Choroid plexus epithelial cell (primary cell): Measurements from ENCODE around the gene ANKRD1.

Experiments used
- DNase-seq: peaks from one replicate; pipeline ENCODE4 v3.0.0-alpha.2; 2010; ENCODE audit warnings: low read depth
- H3K4me3 ChIP-seq: 2 replicates; pipeline ENCODE4 v1.5.1; 2011; ENCODE audit warnings: low read depth, mild to moderate bottlenecking, control low read depth, low read length, moderate library complexity
- TF ChIP-seq, protein P1 (sequence below): conservative IDR thresholded peaks from 2 replicates; pipeline ENCODE4 v1.5.1; 2011; ENCODE audit warnings: low read depth, mild to moderate bottlenecking, control low read depth, inconsistent platforms, low read length, moderate library complexity

ANKRD1 gene

GRCh38 chr10:90872648-90873020, 48.3 kb downstream of the ANKRD1 start:
- no peak for DNase-seq
- H3K4me3 ChIP-seq = peak overlapping the region; percentile 98
- TF ChIP-seq, protein P1, sequence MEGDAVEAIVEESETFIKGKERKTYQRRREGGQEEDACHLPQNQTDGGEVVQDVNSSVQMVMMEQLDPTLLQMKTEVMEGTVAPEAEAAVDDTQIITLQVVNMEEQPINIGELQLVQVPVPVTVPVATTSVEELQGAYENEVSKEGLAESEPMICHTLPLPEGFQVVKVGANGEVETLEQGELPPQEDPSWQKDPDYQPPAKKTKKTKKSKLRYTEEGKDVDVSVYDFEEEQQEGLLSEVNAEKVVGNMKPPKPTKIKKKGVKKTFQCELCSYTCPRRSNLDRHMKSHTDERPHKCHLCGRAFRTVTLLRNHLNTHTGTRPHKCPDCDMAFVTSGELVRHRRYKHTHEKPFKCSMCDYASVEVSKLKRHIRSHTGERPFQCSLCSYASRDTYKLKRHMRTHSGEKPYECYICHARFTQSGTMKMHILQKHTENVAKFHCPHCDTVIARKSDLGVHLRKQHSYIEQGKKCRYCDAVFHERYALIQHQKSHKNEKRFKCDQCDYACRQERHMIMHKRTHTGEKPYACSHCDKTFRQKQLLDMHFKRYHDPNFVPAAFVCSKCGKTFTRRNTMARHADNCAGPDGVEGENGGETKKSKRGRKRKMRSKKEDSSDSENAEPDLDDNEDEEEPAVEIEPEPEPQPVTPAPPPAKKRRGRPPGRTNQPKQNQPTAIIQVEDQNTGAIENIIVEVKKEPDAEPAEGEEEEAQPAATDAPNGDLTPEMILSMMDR = no peak

- peak within 1 kb of the TSS; percentile 98 for H3K4me3 ChIP-seq
- TF ChIP-seq, protein P1 = no peak
- DNase-seq = peak; percentile 87
Observed at GRCh38 chr10:90871766-90872647, 48.9 kb downstream of the ANKRD1 start, which contains the start of gene RPP30. RPP30 (plus strand) TSS chr10:90871974; CDS start chr10:90871987, 13 bp downstream.

GRCh38 chr10:90871279-90871765, 49.6 kb downstream of the ANKRD1 start:
- TF ChIP-seq, protein P1 = peak; percentile 77
- DNase-seq = peak; percentile 92
- peak overlapping the region; percentile 98 for H3K4me3 ChIP-seq

GRCh38 chr10:90866050-90866598, 54.8 kb downstream of the ANKRD1 start:
- TF ChIP-seq, protein P1 = no peak
- H3K4me3 ChIP-seq = no peak overlapping the region
- DNase-seq = no peak

DNA sequence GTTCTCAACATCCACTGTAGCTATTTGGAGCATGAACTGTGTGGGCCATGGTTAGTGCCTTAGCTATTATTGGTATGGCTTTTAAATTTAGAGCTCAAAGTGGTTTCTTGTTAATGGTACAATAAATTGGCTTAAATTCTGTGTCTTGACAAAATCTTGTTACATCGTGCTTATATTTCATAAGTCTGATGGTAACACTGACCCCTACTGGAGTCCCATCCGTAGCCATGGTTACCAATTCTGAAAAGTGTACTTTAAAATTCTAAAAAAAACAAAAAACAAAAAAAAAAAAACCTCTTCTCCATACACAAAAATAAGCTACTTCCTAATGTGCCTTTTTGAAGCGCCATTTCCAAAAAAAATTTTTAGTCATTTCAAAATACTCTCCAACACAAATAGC, 55.5 kb downstream of the ANKRD1 start:
- DNase-seq = peak; percentile 71
- no peak overlapping the region for H3K4me3 ChIP-seq
- TF ChIP-seq, protein P1 = peak; percentile 52

- TF ChIP-seq, protein P1 = peak; percentile 78
- H3K4me3 ChIP-seq = no peak overlapping the region
- DNase-seq = peak; percentile 73
Observed at GRCh38 chr10:90862908-90863514, 57.9 kb downstream of the ANKRD1 start.
